Adipocyte (in vitro differentiated cells): ENCODE measurements around the gene STRN3.

Experiments used
- DNase-seq: peaks from one replicate; pipeline ENCODE4 v3.0.0-alpha.2; 2015; ENCODE audit warnings: low read depth
- H3K27me3 ChIP-seq: replicated peaks from 2 replicates; pipeline ENCODE4 v1.7.0; 2013; ENCODE audit warnings: mild to moderate bottlenecking, low read length, moderate library complexity; ENCODE audit not compliant: control insufficient read depth, insufficient read depth
- H3K36me3 ChIP-seq: 2 replicates; pipeline ENCODE4 v1.7.0; 2013; ENCODE audit warnings: low read length, mild to moderate bottlenecking, moderate library complexity; ENCODE audit not compliant: control insufficient read depth, insufficient read depth, severe bottlenecking
- H3K4me1 ChIP-seq: 2 replicates; pipeline ENCODE4 v1.7.0; 2013; ENCODE audit warnings: mild to moderate bottlenecking, low read length, moderate library complexity; ENCODE audit not compliant: control insufficient read depth, insufficient read depth
- H3K4me3 ChIP-seq: 2 replicates; pipeline ENCODE4 v1.7.0; 2013; ENCODE audit warnings: mild to moderate bottlenecking, low read length, moderate library complexity
- H3K9ac ChIP-seq: 2 replicates; pipeline ENCODE4 v1.7.0; 2013; ENCODE audit warnings: mild to moderate bottlenecking, low read length, moderate library complexity
- H3K9me3 ChIP-seq: 2 replicates; pipeline ENCODE4 v1.7.0; 2013; ENCODE audit warnings: mild to moderate bottlenecking, low read length, moderate library complexity; ENCODE audit not compliant: control insufficient read depth

Gene STRN3

DNA sequence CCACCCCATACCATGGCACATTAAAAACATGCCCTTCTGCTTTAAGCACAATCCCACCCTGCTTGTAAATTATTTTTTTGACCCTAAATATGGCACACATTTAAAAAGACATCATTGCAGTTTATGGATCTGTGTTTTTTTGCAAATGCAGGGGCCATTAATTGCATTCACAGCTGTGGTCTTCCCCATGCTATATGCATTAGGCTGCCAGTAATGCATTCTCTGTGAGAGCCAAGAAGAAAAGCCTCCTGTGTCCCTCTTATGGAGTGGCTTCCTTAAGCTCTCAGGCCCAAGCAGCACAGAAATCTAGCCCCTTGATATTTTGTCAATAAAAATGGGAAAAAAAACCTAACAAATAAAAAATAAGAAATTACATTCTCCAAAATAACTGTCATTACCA lies 172.2 kb downstream of the STRN3 start:
- no peak for DNase-seq
- no peaks in the 10 kb centered on the region for H3K27me3 ChIP-seq
- H3K4me3 ChIP-seq = no peak overlapping the region
- H3K9ac ChIP-seq = no peak overlapping the region
- H3K4me1 ChIP-seq = peaks cover 11% of the 10 kb centered on the region
- H3K36me3 ChIP-seq = no peaks in the 10 kb centered on the region
- no peaks in the 10 kb centered on the region for H3K9me3 ChIP-seq

DNA sequence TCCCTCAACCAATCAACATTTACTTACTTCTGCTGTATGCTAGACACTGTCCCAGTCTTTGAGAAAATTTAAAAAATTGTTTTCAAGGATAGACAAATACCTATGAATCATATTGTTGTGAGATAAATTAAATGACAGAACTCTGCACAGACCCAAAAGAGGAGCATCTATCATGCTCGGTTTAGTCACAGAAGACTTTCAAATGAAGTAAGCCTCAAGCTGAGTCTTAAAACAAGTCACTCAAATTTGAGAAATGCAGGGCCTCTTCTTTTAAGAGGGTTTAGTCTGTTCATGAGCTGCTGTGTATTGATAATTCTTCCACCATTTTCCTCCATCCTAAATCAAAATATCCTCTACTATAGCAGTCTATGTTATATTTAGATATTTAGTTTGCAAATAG lies 176.2 kb downstream of the STRN3 start:
- Histone ChIP-seq H3K4me1 (peaks cover 15% of the 10 kb centered on the region), H3K27me3 (no peaks in the 10 kb centered on the region), H3K36me3 (no peaks in the 10 kb centered on the region), H3K9ac (no peak overlapping the region), H3K4me3 (no peak overlapping the region), H3K9me3 (no peaks in the 10 kb centered on the region)
- no peak for DNase-seq

DNA sequence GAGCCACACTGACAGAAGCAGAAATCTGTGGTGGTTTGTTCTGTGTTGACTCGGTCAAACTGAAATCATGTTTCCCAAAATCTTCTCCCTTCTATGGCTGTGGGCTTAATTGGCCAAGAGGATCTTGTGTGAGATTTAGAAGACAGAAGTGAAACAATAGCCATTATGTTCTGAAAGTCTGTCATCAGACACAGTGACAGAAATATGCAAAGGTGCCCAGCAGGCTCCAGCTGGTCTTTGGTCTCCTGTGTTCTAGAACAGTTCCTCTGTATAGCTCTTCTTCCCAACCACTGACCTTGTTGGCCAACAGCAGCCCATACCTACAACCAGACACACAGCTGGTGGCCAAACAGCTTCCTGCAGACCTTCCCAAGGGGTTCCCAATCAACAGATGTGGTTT lies 176.8 kb downstream of the STRN3 start:
- Histone ChIP-seq H3K27me3 (no peaks in the 10 kb centered on the region), H3K4me3 (no peak overlapping the region), H3K9me3 (no peaks in the 10 kb centered on the region), H3K4me1 (peaks cover 15% of the 10 kb centered on the region), H3K36me3 (no peaks in the 10 kb centered on the region), H3K9ac (no peak overlapping the region)
- no peak for DNase-seq

DNA sequence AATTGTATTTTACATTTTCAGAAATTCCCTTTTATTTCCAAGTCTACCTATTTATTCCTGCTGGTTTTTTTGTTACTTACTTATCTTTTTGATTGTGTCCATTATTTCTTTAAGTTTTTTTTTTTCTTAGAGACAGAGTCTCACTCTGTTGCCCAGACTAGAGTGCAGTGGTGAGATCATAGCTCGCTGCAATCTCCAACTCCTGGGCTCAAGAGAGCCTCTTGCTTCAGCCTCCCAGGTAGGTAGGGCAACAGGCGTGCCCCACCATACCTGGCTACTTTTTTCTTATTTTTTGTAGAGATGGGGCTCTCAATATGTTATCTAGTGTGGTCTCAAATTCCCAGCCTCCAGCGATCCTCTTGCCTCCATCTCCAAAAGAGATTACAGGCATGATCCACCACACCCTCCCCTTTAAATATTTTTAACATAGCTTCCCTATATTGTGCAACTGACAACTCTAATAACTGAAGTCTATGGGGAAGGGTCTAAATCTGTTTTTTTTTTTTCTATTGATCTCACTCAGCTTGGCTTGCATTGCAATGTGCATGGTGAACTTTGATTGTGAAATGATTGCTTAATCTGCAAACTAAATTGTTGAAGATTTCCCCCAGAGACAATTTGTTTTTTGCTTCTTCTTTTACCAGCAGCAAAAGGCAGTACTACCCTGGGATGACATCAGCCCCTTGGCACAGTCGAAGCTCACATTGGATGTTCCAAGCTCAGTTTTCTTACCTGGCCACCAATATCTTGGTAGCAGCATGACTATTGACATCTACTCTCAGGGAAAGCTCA lies 177.5 kb downstream of the STRN3 start:
- no peak for DNase-seq

More for the DNA sequence above, 177.5 kb downstream of the STRN3 start:
- Histone ChIP-seq H3K4me1 (peaks cover 15% of the 10 kb centered on the region), H3K27me3 (no peaks in the 10 kb centered on the region), H3K9ac (no peak overlapping the region), H3K36me3 (no peaks in the 10 kb centered on the region), H3K9me3 (no peaks in the 10 kb centered on the region), H3K4me3 (no peak overlapping the region)
